ENCODE data around the gene TXLNB.

DNA sequence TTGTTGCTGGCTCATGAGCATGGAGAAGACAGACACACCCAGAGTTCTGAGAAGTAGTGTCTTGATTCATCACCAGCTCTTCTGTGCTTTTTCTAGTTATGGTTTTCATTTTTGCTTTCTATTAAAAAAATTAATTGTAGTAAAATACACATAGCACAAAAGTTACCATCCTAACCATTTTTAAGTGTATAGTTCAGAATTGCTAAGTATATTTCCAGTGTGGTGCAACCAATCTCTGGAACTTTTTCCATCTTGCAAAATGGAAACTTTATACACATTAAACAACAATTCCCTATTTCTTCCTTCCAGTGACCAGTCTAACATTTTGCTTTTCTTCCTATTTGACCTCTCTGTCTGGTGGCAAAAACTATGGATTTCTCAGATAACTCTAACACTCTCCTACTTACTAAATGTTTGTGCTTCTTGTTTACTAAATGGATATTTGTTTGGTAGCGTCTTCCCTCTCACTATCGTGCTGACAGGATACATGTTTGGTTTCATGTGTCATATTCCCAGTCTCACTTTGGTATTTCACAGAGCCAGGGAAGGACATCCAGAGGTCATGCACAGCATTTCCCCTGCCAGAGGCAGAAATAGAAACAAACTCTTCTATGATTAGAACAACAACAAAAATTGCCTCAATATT, 40.6 kb downstream of the TXLNB start:
- TF ChIP-seq CTCF (IDR thresholded peaks at IDR 0.05) (no peak), POLR2A (IDR thresholded peaks at IDR 0.05) (no peak), POLR2AphosphoS5 (IDR thresholded peaks at IDR 0.05; ENCODE audit: insufficient read depth in 1 of 2, low read depth in 1 of 2) (no peak)
